AG09309 (cell line): ENCODE results near the gene COPS2.

ENCODE experiments used
- DNase-seq: peaks from one replicate; pipeline ENCODE4 v3.0.0-alpha.2; 2010; ENCODE audit warnings: low read depth
- H3K4me3 ChIP-seq: 2 replicates; pipeline ENCODE4 v1.5.1; 2011; ENCODE audit warnings: mild to moderate bottlenecking, low read depth, low read length, moderate library complexity; ENCODE audit not compliant: control insufficient read depth
- TF ChIP-seq, protein P1 (sequence below): IDR thresholded peaks from 2 replicates; pipeline ENCODE4 v1.5.1; 2011; ENCODE audit warnings: mild to moderate bottlenecking, low read depth, low read length, inconsistent platforms; ENCODE audit not compliant: insufficient read depth, control insufficient read depth; ENCODE audit errors: missing control alignments

Gene COPS2

DNA sequence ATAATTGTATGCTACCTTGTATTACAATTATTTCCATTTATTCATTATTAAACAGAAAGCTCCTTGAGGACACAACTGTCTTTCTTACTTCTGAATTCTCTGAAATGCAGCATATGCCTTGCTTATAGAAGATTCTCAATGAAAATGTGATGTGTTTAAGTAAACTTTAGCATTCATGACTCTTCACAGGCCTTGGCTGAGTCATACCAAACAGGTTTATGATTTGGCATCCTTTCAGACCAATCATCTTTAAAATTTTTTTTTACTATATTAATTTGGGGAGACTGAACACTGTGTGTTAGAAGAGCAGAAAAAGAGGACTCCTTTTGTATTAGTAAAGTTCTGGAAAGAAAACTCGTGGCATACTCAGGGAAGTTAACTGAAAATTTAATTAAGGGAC lies 8.3 kb upstream of the COPS2 start:
- TF ChIP-seq, protein P1, sequence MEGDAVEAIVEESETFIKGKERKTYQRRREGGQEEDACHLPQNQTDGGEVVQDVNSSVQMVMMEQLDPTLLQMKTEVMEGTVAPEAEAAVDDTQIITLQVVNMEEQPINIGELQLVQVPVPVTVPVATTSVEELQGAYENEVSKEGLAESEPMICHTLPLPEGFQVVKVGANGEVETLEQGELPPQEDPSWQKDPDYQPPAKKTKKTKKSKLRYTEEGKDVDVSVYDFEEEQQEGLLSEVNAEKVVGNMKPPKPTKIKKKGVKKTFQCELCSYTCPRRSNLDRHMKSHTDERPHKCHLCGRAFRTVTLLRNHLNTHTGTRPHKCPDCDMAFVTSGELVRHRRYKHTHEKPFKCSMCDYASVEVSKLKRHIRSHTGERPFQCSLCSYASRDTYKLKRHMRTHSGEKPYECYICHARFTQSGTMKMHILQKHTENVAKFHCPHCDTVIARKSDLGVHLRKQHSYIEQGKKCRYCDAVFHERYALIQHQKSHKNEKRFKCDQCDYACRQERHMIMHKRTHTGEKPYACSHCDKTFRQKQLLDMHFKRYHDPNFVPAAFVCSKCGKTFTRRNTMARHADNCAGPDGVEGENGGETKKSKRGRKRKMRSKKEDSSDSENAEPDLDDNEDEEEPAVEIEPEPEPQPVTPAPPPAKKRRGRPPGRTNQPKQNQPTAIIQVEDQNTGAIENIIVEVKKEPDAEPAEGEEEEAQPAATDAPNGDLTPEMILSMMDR = no peak
- no peak for DNase-seq
- H3K4me3 ChIP-seq = no peak overlapping the region

DNA sequence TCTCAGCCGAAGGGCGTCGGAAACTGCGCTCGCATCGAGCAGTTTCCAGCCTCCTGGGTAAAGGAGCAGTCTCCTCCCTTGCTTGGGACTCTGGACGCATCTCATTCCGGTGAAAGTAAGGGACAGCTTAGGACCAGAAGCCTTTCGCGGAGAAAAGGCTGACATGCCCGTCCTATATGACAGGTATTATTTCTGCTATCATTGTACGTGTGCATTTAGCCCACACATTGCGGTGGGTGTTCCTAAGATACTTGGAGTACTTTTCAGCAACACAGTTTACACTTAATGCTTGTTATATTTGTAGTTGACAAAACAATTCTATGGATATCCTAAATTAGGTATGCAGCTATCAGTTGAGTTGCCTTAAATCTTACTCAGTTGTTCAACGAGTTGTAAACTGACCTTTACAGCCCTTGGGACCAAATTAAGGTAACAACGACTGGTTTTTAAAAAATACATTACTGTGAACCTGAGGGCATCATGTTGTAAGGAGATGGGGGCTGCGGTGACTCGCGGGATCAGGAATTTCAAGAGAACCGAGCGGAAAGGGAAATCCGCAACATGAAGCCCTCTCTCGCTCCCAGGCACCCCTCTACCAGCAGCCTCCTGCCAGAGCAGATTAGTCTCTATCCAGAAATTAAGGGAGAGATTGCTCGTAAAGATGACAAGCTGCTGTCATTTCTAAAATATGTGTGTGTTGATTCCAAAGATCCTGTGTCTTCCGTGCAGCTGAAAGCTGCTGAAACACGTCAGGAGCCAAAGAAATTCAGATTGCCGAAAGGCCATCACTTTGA lies 632 bp upstream of the COPS2 start:
- TF ChIP-seq, protein P1 = no peak
- no peak for DNase-seq
- H3K4me3 ChIP-seq = peak overlapping the region; percentile 61

DNA sequence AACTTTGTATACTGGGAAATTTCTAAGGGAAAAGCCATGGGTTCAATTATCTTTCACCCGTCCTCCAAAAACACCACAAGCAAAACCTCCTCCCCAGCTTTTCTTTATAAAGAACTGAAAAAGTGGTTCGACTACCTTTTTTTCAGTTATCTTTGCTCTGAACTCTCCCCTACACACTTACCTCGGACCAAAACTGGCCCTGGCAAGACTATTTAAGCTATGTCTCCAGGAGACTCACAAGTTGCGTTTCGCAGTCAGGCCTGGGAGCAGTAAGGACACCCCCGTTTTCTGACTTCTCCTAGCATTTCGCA lies 645 bp downstream of the COPS2 start:
- H3K4me3 ChIP-seq = peak overlapping the region; percentile 61
- TF ChIP-seq, protein P1 = no peak
- no peak for DNase-seq

DNA sequence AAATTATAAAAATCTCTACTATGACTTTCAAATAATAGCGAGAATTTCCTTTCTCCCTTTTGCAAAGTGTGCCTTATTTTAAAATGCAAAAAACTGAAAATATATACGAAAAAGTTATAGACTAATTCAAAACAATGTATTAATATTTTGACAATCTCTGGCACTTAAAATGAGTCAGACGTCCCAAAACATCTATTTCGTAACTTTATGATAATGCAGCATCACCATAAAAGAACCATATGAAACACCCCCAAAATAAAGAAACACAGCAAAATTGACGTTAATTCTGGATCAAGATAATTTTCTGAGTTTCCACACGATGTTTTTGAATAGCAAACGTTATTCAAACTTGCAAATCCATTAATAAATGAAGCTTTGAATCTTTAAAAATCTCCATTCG lies 1.0 kb downstream of the COPS2 start:
- DNase-seq = no peak
- H3K4me3 ChIP-seq = peak overlapping the region; percentile 61
- TF ChIP-seq, protein P1 = no peak

DNA sequence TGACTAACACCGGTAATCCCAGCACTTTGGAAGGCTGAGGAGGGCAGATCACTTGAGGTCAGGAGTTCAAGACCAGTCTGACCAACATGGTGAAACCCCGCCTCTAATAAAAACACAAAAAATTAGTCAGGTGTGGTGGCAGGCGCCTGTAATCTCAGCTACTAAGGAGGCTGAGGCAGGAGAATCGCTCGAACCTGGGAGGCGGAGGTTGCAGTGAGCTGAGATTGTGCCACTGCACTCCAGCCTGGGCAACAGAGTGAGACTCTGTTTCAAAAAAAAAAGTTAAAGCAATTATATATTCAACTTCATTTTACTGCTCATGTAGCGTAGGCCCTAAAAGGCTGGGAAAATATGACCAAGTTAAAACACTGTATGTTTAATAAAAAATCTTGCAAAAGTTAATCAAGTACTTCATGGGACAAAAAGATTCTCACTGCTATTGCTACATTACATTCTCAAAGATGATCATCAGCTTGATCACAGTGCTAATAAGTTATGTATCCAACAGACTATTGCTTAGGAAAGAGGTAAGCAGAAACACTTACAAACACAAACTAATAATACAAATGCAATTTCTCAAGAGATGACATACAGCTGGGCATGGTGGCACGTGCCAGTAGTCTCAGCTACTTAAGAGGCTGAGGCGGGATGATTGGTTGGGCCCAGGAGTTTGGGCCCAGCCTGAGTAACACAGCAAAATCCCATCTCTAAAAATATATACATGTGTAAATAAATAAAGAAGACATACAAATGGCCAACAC lies 2.7 kb downstream of the COPS2 start:
- H3K4me3 ChIP-seq = no peak overlapping the region
- TF ChIP-seq, protein P1 = no peak
- no peak for DNase-seq

DNA sequence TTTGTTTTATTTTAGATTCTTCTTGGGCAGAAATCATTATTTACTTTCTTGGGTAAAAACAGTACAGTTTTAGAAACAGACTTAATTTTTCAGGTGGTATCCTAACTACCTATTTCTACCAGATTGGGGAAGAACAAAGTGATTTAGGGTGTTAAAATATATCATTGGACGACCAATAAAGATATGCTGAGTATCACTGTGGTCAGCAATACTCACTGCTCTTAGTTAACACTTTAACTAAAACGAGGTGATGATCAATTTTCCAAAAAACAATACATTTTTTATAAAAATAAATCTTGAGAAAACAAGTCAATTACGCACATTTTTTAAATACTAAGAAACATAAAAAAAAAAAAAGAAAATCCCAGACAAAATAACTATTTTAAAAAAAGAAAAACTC lies 3.6 kb downstream of the COPS2 start:
- H3K4me3 ChIP-seq = no peak overlapping the region
- TF ChIP-seq, protein P1 = no peak
- no peak for DNase-seq
